Skeletal muscle tissue (tissue), 4 donors: Measurements from ENCODE around the gene NUAK1. TPM values are rescaled to one million over a fixed set of nuclear protein-coding genes. Genes with fewer than 3 reads are reported as not detected.

Experiments used
- H3K27ac ChIP-seq: one replicate; pipeline ENCODE4 v1.7.0; 2013; ENCODE audit warnings: mild to moderate bottlenecking, low read depth, low read length, inconsistent platforms
- H3K27me3 ChIP-seq, 3 donors: one replicate each; pipeline ENCODE4 v1.7.0; 2013; ENCODE audit warnings: low read length in 3 of 3; ENCODE audit not compliant: control insufficient read depth in 3 of 3, insufficient read depth in 3 of 3
- H3K36me3 ChIP-seq, 3 donors: one replicate each; pipeline ENCODE4 v1.7.0; 2013; ENCODE audit warnings: low read length in 3 of 3; ENCODE audit not compliant: control insufficient read depth in 3 of 3, insufficient read depth in 3 of 3
- H3K4me1 ChIP-seq, 3 donors: one replicate each; pipeline ENCODE4 v1.7.0; 2013; ENCODE audit warnings: low read length in 3 of 3, mild to moderate bottlenecking in 3 of 3; ENCODE audit not compliant: control insufficient read depth in 3 of 3, insufficient read depth in 3 of 3
- H3K4me3 ChIP-seq, 3 donors: one replicate each; pipeline ENCODE4 v1.7.0; 2013; ENCODE audit warnings: low read length in 3 of 3
- H3K9ac ChIP-seq, 3 donors: one replicate each; pipeline ENCODE4 v1.7.0; 2013; ENCODE audit warnings: low read length in 3 of 3, mild to moderate bottlenecking in 3 of 3, moderate library complexity in 2 of 3, low read depth in 1 of 3
- H3K9me3 ChIP-seq, 3 donors: one replicate each; pipeline ENCODE4 v1.7.0; 2013; ENCODE audit warnings: low read length in 3 of 3; ENCODE audit not compliant: control insufficient read depth in 3 of 3
- total RNA-seq: library from RNA; depleted of rRNA; stranded (reverse); fragments of >200 nt; gene quantifications from one replicate; pipeline ENCODE4 v1.2.3, GENCODE V29; 2014
- donor health status: Osteomylitis.

NUAK1 gene
- total RNA-seq, 1 donor from 2014 or later, result 9.4 TPM

GRCh38 chr12:106141003-106141402 is 2.2 kb upstream of the NUAK1 start:
- Histone ChIP-seq H3K9ac (peak overlapping the region in 1 of 3 donors; percentile 97), H3K9me3 (no peaks in the 10 kb centered on the region), H3K36me3 (no peaks in the 10 kb centered on the region), H3K27me3 (no peaks in the 10 kb centered on the region), H3K27ac (peak overlapping the region; percentile 99), H3K4me3 (peak overlapping the region; percentile 75 to 90 (median 83)), H3K4me1 (peaks cover 44 to 60% (median 58%) of the 10 kb centered on the region in 3 donors)

- Histone ChIP-seq H3K36me3 (no peaks in the 10 kb centered on the region), H3K9ac (peak overlapping the region; percentile 97 to 99 (median 97)), H3K9me3 (no peaks in the 10 kb centered on the region), H3K4me1 (peaks cover 44 to 59% (median 58%) of the 10 kb centered on the region in 3 donors), H3K4me3 (peak overlapping the region; percentile 75 to 90 (median 83)), H3K27me3 (no peaks in the 10 kb centered on the region), H3K27ac (peak overlapping the region; percentile 99)
These were observed 1.7 kb upstream of the NUAK1 start for GRCh38 chr12:106140223-106140986.

- peaks cover 0 to 3% (median 0%) of the 10 kb centered on the region in 3 donors for H3K36me3 ChIP-seq
- H3K9ac ChIP-seq, result peak overlapping the region; percentile 97 to 99 (median 97)
- peak overlapping the region; percentile 75 to 90 (median 83) for H3K4me3 ChIP-seq
- peak overlapping the region; percentile 99 for H3K27ac ChIP-seq
- no peaks in the 10 kb centered on the region for H3K9me3 ChIP-seq
- peaks cover 45 to 58% (median 57%) of the 10 kb centered on the region in 3 donors for H3K4me1 ChIP-seq
- no peaks in the 10 kb centered on the region for H3K27me3 ChIP-seq
These were observed 843 bp upstream of the NUAK1 start for GRCh38 chr12:106139422-106140171.

GRCh38 chr12:106138357-106138632 is 459 bp downstream of the NUAK1 start:
- peak overlapping the region; percentile 83 to 90 (median 83) for H3K4me3 ChIP-seq
- no peaks in the 10 kb centered on the region for H3K9me3 ChIP-seq
- H3K27me3 ChIP-seq, result no peaks in the 10 kb centered on the region
- peaks cover 0 to 3% (median 0%) of the 10 kb centered on the region in 3 donors for H3K36me3 ChIP-seq
- H3K27ac ChIP-seq, result peak overlapping the region; percentile 99
- H3K4me1 ChIP-seq, result peaks cover 51 to 63% (median 60%) of the 10 kb centered on the region in 3 donors
- H3K9ac ChIP-seq, result peak overlapping the region; percentile 97 to 99 (median 97)

- H3K9ac ChIP-seq, result peak overlapping the region; percentile 97 to 99 (median 97)
- no peaks in the 10 kb centered on the region for H3K9me3 ChIP-seq
- no peaks in the 10 kb centered on the region for H3K27me3 ChIP-seq
- peaks cover 0 to 3% (median 0%) of the 10 kb centered on the region in 3 donors for H3K36me3 ChIP-seq
- peak overlapping the region; percentile 99 for H3K27ac ChIP-seq
- peak overlapping the region; percentile 83 to 90 (median 83) for H3K4me3 ChIP-seq
- H3K4me1 ChIP-seq, result peaks cover 49 to 65% (median 63%) of the 10 kb centered on the region in 3 donors
These were observed 1.0 kb downstream of the NUAK1 start for GRCh38 chr12:106137530-106138356.

- Histone ChIP-seq H3K9ac (peak overlapping the region; percentile 59 to 69 (median 66)), H3K4me1 (peaks cover 57 to 69% (median 69%) of the 10 kb centered on the region in 3 donors), H3K4me3 (peak overlapping the region; percentile 24 to 83 (median 63)), H3K27me3 (no peaks in the 10 kb centered on the region), H3K27ac (peak overlapping the region; percentile 17), H3K9me3 (no peaks in the 10 kb centered on the region), H3K36me3 (peaks cover 0 to 3% (median 0%) of the 10 kb centered on the region in 3 donors)
These were observed 2.5 kb downstream of the NUAK1 start for GRCh38 chr12:106136263-106136662.

- H3K9ac ChIP-seq, result peak overlapping the region; percentile 39 to 66 (median 54)
- no peaks in the 10 kb centered on the region for H3K9me3 ChIP-seq
- peaks cover 52 to 65% (median 64%) of the 10 kb centered on the region in 3 donors for H3K4me1 ChIP-seq
- H3K4me3 ChIP-seq, result peak overlapping the region in 2 of 3 donors; percentile 24 to 83
- H3K27me3 ChIP-seq, result no peaks in the 10 kb centered on the region
- peaks cover 0 to 3% (median 0%) of the 10 kb centered on the region in 3 donors for H3K36me3 ChIP-seq
- H3K27ac ChIP-seq, result peak overlapping the region; percentile 17
These were observed 3.0 kb downstream of the NUAK1 start for GRCh38 chr12:106135781-106136180.

GRCh38 chr12:106135075-106135474 is 3.7 kb downstream of the NUAK1 start:
- Histone ChIP-seq H3K27me3 (no peaks in the 10 kb centered on the region), H3K9me3 (no peaks in the 10 kb centered on the region), H3K36me3 (peaks cover 0 to 3% (median 0%) of the 10 kb centered on the region in 3 donors), H3K9ac (peak overlapping the region in 1 of 3 donors; percentile 13), H3K4me1 (peaks cover 46 to 58% (median 57%) of the 10 kb centered on the region in 3 donors), H3K4me3 (peak overlapping the region in 2 of 3 donors; percentile 6 to 83), H3K27ac (no peak overlapping the region)

GRCh38 chr12:106134294-106134949 is 4.3 kb downstream of the NUAK1 start:
- no peaks in the 10 kb centered on the region for H3K9me3 ChIP-seq
- peak overlapping the region in 1 of 3 donors; percentile 26 for H3K9ac ChIP-seq
- H3K36me3 ChIP-seq, result peaks cover 0 to 3% (median 0%) of the 10 kb centered on the region in 3 donors
- H3K27me3 ChIP-seq, result no peaks in the 10 kb centered on the region
- no peak overlapping the region for H3K27ac ChIP-seq
- H3K4me1 ChIP-seq, result peaks cover 50 to 57% (median 56%) of the 10 kb centered on the region in 3 donors
- peak overlapping the region in 1 of 3 donors; percentile 16 for H3K4me3 ChIP-seq
